ENCODE data around the gene MRPS35.

The MRPS35 gene

DNA sequence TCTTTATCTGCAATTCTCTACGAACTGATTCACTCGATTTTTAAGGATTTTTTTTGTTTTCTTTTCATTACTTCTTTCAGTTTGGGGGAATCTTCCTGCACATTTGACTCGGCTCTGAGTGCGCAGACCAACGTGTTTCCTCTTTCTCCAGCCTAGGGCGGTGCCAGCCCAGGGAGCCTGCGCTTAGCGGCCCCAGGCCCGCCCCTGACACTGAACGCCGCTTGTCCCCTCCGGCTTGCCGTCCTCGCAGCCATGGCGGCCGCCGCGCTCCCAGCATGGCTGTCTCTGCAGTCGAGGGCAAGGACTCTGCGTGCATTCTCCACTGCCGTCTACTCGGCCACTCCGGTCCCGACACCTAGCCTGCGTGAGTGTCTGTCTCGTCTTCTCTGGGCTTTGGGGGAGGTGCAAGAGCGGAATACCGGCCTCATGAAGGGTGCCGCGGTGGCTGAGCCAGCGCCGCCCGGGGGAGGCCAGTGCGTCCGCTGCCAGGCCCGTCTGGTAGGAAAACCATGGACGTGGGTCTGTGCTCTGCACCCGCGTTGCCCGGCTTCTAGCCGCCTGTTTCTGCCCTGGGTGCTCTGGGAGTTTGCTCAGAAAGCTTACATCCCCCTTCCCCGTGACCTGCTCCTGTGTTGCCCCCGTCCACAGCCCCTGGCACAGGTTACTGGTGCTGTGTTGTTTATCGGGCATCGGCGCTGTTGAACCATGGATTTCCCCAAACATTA lies at the start of gene MRPS35:
Gene MRPS35, plus strand, starts transcription at position 241 of the 725 bp plus-strand sequence. Its CDS starts 12 bp downstream, at position 253.
- DNase-seq = peak; percentile 73 to 88 (median 78)

DNA sequence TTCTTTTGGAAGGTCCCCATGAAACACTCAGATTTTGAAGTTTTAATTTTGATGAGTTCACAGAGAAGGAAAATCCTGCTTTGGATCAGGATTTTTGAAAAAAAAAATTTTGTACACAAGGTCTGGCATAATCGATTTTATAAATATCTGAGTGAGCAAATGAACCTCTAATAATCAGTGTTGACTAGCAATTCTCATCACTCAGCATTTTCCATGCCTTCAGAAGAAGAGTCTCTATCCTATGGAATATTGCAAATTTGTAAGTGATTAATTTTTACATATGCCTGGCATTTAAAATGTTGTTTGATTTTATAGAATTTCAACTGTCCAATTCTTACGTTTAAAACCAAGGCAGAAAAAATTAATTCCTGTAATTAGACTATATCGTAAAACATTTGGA lies 44.9 kb upstream of the MRPS35 start:
- no peak for DNase-seq

DNA sequence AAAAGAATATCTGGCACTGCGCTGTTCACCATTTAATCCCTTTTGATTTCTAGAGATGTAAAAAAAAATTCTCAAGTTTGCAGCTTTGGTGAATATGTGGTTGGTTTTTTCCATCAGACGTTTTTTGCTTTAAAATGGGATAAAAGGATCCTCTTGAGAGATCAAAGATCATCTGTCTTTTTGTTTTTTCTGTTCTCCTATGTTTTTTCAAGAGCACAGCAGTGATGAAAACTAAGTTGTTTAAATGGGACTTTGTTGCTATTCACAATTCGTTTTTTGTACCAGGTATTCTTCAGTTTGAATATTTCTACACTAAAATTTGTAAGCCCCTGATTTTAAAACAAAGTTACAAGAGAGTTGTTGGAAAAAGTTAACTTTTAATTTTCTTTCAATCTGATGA lies 44.1 kb upstream of the MRPS35 start:
- DNase-seq = no peak

DNA sequence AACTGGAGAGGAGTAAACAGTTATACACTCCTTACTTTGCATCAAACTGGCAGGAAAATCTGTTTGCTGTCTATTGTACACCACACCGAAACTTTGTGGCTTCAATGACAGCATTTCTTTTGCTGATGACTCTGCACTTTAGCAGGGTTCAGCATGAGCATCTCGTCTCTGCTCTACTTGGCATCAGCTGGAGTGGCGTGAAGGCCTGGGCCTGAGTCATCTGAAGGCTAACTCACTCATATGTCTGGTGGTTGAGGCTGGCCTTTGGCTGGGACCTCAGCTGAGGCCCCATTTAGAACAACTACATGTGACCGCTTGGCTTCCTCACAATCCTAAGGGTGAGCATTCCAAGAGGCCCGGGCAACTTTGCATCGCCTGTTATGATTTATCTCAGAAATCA lies 43.1 kb upstream of the MRPS35 start:
- DNase-seq = no peak

DNA sequence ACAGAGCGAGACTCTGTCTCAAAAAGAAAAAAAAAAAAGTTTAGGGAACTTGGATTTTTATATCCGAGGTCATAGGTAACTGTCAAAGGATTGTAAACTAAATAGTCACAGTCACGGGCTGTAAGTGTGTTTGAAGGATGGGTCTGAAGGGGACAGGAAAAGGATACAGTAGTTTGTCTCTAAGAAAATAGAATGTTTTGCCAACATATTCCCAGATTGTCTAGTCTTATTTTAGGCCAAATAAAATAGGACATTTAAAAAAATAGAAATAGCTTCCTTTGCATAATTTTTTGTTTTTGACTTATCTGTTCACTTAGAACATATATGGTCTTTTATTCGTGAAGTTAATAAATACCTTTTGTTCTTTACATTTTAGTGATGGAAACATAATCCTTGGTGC lies 38.6 kb upstream of the MRPS35 start:
- DNase-seq = no peak

DNA sequence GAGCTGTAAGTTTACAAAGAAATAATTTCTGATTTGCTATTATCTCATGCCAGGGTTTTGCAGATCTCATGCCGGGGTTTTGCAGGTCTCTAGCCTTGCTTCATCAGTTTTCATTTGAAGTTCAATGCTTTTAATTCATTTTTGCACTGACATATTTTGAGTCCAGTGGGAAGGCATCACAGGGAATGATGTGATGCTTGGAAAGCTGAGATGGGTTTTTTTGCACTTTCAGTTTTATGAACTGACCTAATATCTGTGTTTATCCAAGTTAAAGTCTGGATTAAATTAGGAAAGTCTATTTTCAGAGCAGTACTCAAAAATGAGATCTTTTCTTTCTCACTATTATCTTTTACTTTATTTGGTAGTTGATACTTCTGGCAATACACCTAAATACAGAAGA lies 38.0 kb upstream of the MRPS35 start:
- no peak for DNase-seq

DNA sequence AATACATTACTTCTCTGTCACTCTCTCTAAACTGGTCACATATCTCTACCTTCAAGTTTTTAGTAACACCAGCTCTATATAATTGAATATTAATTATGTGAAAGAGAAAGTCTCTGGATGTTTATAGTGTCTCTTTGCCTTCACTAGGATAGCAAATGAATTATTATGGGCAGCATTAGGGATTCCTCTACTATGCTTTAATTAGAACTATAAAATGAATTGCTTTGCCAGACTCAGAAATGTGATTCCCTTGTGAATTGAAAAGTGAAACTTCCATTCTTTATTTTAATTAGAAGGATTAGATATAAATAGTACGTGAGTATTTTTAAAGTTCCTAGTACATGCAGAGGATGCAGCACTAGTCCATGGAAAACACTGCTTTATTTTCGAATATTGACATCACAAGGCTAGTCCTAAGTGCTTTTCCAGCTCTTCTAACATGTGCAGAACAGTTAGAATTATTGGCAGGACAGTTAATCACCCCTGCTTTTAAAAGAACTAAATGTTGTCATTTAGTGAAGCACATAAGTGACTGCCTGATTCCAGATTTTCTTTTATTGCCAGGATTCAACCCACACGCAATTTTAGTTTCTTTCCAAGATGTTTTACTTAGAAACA lies 37.4 kb upstream of the MRPS35 start:
- DNase-seq = no peak

DNA sequence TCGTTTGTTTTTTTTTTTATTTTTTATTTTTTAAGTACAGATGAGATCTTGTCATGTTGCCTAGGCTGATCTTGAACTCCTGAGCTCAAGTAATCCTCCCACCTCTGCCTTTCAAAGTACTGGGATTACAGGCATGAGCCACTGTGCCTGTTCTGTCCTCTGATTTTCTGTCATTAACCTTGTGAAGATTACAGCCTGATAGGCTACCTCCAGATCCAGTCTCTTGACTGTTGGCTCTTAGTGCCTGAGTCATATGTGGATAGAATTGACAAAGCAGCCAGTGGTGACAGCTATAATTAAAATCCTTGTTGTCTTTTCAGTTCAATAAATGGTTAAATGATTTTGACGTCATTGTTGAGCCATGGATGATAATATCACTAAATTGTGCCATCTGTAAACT lies 35.6 kb upstream of the MRPS35 start:
- no peak for DNase-seq

DNA sequence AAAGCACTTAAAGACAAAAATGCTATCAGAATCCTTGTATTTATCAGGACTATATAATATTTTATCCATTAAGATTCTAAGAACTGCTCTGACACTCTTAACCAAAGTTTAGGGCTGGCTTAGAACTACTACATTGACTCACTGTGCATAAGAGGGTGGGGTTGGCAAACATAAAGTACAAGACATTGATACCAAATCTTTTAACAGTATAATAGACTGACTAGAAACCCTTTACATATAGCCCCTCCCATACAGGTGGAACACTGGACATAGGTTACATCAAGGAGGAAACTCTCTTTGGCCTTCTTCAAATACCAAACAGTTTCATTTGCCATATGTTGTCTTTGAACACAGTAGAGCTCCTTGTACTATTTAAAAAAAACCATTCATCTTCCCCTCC lies 30.0 kb upstream of the MRPS35 start:
- DNase-seq = no peak

DNA sequence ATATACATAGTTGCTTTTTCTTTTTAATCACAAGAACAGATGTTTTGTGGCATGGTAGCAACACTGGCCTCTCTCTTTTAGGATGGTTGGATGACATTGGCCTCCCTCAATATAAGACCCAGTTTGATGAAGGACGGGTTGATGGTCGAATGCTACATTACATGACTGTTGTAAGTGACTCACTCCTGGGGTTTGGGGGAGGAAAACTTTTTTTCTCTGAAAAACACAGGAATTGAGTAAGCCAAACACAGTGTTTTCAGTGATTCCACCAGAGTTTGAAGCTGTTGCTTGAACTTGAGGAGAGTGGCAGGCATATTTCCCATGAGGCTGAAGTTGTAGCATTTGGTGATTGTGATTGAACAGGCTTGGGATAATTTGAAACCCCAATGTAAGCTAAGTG lies 28.1 kb upstream of the MRPS35 start:
- DNase-seq = no peak

DNA sequence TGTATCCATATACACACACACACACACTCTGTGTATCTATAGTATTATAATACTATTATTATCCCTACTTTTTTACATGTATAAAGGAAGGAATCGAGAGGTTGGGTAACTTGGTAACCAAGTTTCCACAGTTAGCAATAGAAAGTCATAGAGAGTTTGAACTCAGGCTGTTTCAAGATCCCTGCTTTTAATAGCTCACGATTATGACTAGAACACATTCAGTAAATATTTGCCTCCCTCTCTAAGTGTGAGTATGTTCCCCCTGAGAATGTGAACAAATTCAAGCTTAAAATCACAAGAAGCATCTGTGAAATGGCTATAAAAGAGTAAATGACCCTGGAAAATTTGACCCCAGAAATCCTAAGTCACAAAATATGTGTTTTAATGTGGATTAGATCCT lies 25.4 kb upstream of the MRPS35 start:
- no peak for DNase-seq

DNA sequence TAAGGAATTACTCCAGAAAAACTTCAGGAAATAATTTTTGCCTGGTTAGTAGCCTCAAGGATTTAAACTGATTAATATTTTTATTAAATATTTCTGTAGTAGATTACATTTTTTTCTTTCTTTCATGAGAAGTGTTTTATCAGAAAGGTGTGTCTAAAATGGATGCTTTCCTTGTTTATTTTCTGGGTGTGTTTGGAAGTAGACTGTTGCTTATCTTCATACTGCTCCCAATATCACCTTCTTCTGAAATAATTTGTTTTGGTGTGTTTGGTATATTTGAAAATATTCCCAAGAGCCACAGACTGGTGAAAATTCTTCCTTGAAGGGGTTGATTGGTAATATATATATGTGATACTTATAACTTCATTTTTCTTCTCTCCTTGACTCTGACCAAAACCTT lies 24.5 kb upstream of the MRPS35 start:
- no peak for DNase-seq

DNA sequence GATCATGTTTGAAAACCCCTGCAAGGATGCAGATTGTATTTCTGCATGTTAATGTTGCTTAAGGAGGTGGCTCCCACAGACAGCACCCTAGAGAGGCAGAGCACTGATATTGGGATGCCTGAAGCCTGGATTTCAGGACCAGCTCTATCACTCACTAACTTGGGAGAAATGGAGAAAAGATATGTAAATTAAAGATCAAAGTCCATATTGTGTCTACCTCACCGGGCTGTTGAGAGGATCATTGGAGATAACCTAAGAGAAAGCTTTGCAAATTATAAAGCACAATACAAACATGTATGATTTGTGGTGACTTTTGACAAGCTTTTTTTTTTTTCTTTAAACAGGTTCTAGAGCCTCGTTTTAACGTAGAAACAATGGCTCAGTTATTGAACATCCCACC lies 22.0 kb upstream of the MRPS35 start:
- DNase-seq = no peak

DNA sequence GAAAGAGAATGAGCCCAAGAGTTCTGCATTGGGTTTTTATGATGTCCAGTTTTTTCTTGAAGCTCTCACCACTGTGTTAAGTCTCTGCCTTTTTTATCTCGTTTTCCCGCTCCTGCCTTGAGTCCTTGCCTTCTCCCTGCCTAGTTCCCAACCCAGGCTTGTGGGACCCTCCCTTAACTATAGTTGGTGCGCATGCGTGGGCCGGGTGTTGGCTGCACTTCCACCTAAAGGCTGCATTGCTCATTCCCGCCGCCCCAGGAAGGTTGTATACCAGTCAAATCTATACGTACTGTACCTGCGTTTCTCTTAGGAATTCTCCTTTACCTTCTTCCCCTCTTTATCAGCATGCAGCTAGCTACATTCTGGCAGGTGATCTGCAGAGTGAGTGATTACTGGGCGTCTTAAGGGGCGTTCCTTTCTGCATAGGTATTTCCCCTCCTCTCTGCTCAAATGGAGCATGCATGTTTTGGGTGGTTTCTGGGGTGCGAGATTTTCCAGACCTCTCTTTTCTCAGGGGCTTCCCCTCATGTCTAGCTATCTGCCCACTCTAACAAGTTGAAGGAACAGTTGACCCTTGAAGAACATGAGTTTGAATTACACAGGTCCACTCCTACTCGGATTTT lies 21.0 kb upstream of the MRPS35 start:
- no peak for DNase-seq

DNA sequence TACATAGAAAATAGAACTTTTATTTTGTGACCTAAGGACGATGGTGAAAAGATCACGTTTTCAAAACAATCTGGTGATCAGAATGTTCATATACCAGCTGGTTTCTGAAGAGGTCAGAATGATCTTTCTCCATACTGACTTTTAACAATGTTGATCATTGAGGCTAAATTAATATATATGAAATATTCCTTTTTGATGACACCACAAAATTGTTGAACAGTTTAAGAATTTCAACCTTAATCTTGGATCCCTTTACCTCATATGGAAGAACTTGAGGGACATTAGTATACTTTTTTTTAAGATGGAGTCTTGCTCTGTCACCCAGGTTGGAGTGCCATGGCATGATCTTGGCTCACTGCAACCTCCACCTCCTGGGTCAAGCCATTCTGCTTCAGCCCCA lies 17.2 kb upstream of the MRPS35 start:
- no peak for DNase-seq

DNA sequence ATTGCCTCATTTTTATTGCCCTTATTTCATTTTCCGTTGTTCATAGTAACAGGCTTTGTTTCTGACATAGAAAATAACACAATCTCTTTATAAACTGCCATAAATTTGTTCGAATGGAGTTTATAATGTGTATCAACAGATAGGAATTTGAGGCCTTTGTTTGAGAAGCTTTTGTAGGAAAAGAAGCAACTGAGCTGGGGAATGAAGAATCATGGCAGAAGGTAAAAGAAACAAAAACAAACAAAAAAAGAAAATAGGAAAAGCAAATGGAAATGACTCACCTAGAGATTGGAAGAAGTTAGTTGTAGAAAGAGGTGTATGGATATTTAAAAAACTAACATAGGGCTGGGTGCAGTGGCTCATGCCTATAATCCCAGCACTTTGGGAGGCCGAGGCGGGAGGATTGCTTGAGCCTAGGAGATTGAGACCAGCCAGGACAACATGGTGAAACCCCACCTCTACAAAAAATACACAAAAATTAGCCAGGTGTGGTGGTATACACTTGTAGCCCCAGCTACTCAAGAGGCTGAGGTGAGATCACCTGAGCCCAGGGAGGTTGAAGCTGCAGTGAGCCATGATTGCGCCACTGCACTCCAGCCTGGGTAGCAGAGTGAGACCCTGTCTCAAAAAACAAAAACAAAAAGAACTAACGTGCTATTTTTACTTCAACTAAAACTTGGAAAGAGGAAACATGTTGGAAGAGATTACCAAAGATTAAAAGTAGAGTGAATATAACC lies 14.9 kb upstream of the MRPS35 start:
- DNase-seq = no peak

DNA sequence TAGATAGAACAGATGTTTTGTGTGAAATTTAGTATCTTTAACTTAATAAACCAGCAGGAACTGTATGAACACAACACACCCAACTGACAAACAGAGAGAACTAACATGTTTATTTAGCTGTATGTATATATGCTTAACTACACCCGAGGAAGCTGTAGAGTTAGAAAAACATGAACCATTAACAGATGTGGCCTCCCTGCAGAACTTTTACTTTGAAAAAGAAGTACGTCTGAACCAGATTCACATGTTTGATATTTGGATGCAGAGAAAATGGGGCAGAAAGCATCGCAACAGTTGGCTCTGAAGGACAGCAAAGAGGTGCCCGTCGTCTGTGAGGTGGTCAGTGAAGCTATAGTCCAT lies 14.4 kb upstream of the MRPS35 start, which contains the start of gene REP15:
Gene REP15, plus strand, starts transcription at position 155 of the 360 bp plus-strand sequence. Its CDS starts 116 bp downstream, at position 271.
- DNase-seq = no peak

DNA sequence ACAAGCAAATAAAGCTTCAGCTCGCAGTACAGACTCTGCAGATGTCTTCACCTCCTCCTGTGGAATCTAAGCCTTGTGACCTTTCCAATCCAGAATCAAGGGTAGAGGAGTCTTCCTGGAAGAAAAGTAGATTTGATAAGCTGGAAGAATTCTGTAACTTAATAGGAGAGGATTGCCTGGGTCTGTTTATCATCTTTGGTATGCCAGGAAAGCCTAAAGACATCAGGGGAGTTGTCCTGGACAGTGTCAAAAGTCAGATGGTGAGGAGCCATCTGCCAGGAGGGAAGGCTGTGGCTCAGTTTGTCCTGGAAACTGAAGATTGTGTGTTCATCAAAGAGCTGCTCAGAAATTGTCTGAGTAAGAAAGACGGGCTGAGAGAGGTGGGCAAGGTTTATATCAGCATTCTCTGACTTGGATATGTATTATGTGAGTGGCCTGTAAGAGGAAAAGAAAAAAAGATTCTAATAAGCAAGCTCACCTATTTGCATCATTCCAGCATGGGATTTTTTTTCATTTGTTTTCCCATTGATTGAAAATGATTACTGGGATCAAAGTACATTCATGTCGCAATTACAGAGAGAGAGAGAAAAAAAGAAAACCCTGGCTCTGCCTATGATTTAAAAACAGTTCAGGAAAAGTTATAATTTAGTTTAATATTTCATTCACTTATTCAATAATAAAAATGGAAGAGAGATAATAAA lies 13.6 kb upstream of the MRPS35 start:
- DNase-seq = no peak

DNA sequence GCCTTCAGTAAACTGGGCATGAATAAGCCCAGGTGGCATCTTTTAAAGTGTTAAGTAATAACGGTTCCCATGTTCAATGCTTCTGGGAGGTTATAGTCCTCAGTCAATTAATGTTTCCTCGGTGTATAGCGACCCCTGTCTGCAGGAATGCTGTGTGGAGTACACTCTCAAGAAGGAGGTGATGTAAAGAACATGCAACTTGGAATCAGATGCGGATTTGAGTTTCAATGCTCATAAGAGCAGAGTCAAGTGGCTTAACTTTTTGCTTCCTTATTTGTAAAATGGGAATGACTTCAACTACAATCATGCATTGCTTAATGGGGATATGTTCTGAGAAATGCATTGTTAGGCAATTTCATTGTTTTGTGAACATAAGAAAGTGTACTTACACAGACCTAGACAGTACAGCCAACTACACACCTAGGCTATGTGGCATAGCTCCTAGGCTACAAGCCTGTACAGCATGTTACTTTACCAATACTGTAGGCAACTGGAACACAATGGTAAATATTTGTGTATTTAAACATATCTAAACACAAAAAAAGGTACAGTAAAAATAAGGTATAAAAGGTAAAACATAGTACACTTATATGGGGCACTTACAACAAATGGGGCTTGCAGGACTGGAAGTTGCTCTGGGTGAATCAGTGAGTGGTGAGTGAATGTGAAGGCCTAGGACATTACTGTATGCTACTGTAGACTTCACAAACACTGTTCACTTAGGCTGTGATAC lies 6.7 kb upstream of the MRPS35 start:
- peak in 2 of 4 experiments; percentile 44 to 47 for DNase-seq

DNA sequence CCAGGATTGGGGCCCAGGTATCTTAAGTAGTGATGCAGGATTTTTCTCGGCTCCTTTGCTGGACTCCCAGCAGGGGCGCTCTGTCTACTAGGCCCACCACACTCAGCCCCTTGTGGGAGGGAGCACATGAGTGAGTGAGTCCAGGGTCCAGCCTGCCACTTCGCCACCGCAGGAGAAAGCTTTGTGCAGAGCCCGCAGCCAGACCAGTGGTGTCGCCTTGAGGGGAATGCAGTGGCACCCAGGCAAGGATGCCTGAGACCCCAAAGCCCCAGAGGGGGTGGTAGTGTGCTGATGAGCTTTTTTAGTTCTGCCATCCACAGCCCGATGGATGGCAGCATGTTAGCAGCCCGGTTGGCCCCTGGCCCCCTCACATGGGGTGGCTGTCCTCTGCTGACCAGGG lies 5.4 kb upstream of the MRPS35 start:
- no peak for DNase-seq

DNA sequence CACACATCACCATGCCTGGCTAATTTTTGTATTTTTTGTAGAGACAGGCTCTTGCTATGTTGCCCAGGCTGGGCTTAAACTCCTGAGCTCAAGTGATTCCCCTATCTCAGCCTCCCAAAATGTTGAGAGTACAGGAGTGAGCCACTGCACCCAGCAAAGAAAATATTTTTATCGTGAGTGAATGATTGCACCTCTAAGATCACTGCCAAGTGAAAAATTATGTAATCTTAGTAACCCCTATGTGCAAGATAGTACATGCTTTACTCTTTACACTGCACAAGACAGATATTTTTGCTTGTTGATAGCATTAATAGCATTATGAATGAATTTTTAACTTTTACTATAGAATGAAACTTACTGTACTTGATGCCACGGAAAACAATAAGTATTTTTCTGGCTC lies 3.4 kb upstream of the MRPS35 start:
- no peak for DNase-seq

DNA sequence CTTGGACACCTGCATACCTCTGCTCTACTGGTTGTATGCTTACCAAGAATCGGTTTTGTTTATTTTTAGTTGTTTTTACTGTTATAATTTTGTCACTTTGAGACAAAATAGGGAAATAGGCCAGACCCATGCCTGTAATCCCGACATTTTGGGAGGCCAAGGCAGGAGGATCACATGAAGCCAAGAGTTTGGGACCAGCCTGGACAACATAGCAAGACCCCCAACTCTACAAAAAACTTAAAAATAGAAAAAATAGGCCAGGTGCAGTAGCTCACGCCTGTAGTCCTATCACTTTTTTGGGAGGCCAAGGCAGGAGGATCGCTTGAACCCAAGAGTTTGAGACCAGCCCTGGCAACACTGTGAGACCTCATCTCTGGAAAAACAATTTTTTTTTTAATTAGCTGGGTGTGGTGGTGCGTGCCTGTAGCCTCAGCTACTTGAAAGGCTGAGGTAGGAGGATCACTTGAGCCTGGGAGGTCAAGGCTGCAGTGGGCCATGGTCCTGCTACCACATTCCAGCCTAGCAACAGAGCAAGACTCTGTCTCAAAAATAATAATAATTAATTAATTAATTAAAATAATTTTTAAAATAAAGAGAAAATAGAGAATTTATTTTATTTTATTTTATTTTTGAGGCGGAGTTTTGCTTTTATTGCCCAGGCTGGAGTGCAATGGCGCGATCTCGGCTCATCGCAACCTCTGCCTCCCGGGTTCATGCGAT lies 1.3 kb upstream of the MRPS35 start:
- no peak for DNase-seq

Data from activated naive CD4-positive, alpha-beta T cell (primary cell).